Esophagus muscularis mucosa (tissue), 4 donors: Measurements from ENCODE around the gene ROMO1. TPM values are rescaled to one million over a fixed set of nuclear protein-coding genes. Genes with fewer than 3 reads are reported as not detected.
"Not testable (repeated sequence)": the region's sequence is repeated elsewhere in the genome, so short reads cannot be mapped to it uniquely, and the experiment has no call there.

Experiments used
- DNase-seq: peaks from one replicate; pipeline ENCODE4 v3.0.0-alpha.2; 2017; ENCODE audit errors: extremely low spot score
- H3K27ac ChIP-seq, 4 donors: fragments of 200-600 bp; sonication (generic); replicated peaks in 1 of 4; 1 replicate in 3 of 4; 2 replicates in 1 of 4; pipeline ENCODE4 v1.5.1; 2016 to 2019; ENCODE audit warnings: mild to moderate bottlenecking in 1 of 4
- H3K27me3 ChIP-seq, 4 donors: fragments of 200-600 bp; sonication (generic); one replicate each; pipeline versions ENCODE4 v1.5.1 to v1.6.0; 2016 to 2019
- H3K36me3 ChIP-seq, 4 donors: fragments of 200-600 bp; sonication (generic); one replicate each; pipeline ENCODE4 v1.5.1; 2016 to 2019
- H3K4me1 ChIP-seq, 4 donors: fragments of 200-600 bp; sonication (generic); one replicate each; pipeline ENCODE4 v1.5.1; 2016 to 2019
- H3K4me3 ChIP-seq, 4 donors: fragments of 200-600 bp; sonication (generic); 1 replicate in 2 of 4; 2 replicates in 2 of 4; pipeline ENCODE4 v1.5.1; 2016 to 2019; ENCODE audit warnings: mild to moderate bottlenecking in 4 of 4, moderate library complexity in 1 of 4
- H3K9me3 ChIP-seq, 4 donors: fragments of 200-600 bp; sonication (generic); 1 replicate in 3 of 4; 2 replicates in 1 of 4; pipeline ENCODE4 v1.5.1; 2016 to 2019
- EP300 ChIP-seq: sonication (generic); formaldehyde crosslinking; IDR thresholded peaks from one replicate; pipeline ENCODE4 v1.6.1; 2017; ENCODE audit warnings: antibody characterized with exemption
- POLR2A ChIP-seq: fragments of 450-650 bp; IDR thresholded peaks from one replicate; pipeline ENCODE4 v1.6.1; 2017; ENCODE audit warnings: antibody characterized with exemption, moderate library complexity, mild to moderate bottlenecking, low read depth
- POLR2AphosphoS5 ChIP-seq, 2 donors: sonication (generic); formaldehyde crosslinking; IDR thresholded peaks; one replicate each; pipeline ENCODE4 v1.6.1; 2017; ENCODE audit warnings: antibody characterized with exemption in 2 of 2
- WGBS: methylation state at CpG from one replicate; pipeline ENCODE4 v1.1.5; 2018; 5-methylcytosine and 5-hydroxymethylcytosine counted together
- intact Hi-C: fragments of 100-400 bp; cut with DNase I; formaldehyde crosslinking; loops from one replicate; pipeline ENCODE4 v1.15.1; 2023
- total RNA-seq, 4 donors: library from RNA; depleted of rRNA; stranded (reverse); fragments of >200 nt; gene quantifications; one replicate each; pipeline versions ENCODE4 v1.1.0 to v1.2.1, GENCODE V29; 2016
- TF ChIP-seq, protein P1 (sequence below), 3 experiments: fragments of 200-600 bp in 2 of 3; fragments of 450-650 bp in 1 of 3; sonication (generic) in 2 of 3; IDR thresholded peaks; one replicate each; pipeline ENCODE4 v1.5.1; 2017 to 2019; ENCODE audit warnings: antibody characterized with exemption in 3 of 3, mild to moderate bottlenecking in 2 of 3, moderate library complexity in 1 of 3

ROMO1 gene
- total RNA-seq, 4 donors from 2014 or later: 159 to 360 (median 263) TPM

DNA sequence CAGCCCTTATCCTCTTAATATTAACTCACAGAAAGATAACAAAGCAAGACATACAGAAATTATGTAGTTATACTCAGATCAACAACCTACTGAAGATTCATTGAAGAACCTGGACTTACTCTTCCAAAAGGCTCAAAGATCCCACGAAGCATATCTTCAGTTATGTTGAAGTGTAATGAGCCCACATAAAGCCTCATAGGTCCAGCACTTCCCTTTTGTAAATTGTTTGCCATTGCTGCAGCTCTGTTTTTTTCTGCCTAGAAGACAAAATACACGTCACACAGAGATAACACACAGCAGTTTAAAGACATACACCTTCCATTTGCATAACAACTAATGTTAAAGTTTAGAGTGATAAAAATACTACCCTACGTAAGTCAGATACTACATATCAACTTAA is 22.4 kb downstream of the ROMO1 start:
- Histone ChIP-seq H3K9me3 (no peaks in the 10 kb centered on the region), H3K4me1 (peaks cover 25 to 68% (median 37%) of the 10 kb centered on the region in 4 donors), H3K27ac (no peak overlapping the region), H3K36me3 (peaks cover 95 to 100% (median 98%) of the 10 kb centered on the region in 4 donors), H3K4me3 (no peak overlapping the region), H3K27me3 (no peaks in the 10 kb centered on the region)
- TF ChIP-seq POLR2A: no peak
- TF ChIP-seq POLR2AphosphoS5 (IDR thresholded peaks at IDR 0.05): no peak
- TF ChIP-seq, protein P1, sequence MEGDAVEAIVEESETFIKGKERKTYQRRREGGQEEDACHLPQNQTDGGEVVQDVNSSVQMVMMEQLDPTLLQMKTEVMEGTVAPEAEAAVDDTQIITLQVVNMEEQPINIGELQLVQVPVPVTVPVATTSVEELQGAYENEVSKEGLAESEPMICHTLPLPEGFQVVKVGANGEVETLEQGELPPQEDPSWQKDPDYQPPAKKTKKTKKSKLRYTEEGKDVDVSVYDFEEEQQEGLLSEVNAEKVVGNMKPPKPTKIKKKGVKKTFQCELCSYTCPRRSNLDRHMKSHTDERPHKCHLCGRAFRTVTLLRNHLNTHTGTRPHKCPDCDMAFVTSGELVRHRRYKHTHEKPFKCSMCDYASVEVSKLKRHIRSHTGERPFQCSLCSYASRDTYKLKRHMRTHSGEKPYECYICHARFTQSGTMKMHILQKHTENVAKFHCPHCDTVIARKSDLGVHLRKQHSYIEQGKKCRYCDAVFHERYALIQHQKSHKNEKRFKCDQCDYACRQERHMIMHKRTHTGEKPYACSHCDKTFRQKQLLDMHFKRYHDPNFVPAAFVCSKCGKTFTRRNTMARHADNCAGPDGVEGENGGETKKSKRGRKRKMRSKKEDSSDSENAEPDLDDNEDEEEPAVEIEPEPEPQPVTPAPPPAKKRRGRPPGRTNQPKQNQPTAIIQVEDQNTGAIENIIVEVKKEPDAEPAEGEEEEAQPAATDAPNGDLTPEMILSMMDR (IDR thresholded peaks at IDR 0.05): no peak
- TF ChIP-seq EP300: no peak
- intact Hi-C loops: no loop called here
- WGBS: 66% methylated on average over 3 of the region's 3 CpGs
- no peak for DNase-seq

DNA sequence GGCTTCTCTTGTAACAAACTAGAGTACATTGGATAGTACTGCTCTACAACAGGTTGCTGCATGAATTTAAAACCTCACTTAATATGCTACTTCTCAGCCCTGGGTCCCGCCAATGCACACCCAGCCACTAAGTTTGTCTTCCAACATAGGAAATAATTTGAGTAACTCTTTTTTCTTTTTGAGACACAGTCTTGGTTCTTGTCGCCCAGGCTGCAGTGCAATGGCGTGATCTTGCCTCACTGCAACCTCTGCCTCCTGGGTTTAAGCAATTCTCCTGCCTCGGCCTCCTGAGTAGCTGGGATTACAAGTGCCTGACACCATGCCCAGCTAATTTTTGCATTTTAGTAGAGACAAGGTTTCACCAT is 24.1 kb downstream of the ROMO1 start:
- DNase-seq, H3K27ac ChIP-seq, H3K4me3 ChIP-seq, H3K9me3 ChIP-seq, H3K27me3 ChIP-seq, intact Hi-C loops: not testable (repeated sequence)
- peaks cover 98 to 100% (median 99%) of the 10 kb centered on the region in 4 donors for H3K36me3 ChIP-seq
- peaks cover 23 to 57% (median 30%) of the 10 kb centered on the region in 4 donors for H3K4me1 ChIP-seq
- WGBS: 79% methylated on average over 4 of the region's 4 CpGs

DNA sequence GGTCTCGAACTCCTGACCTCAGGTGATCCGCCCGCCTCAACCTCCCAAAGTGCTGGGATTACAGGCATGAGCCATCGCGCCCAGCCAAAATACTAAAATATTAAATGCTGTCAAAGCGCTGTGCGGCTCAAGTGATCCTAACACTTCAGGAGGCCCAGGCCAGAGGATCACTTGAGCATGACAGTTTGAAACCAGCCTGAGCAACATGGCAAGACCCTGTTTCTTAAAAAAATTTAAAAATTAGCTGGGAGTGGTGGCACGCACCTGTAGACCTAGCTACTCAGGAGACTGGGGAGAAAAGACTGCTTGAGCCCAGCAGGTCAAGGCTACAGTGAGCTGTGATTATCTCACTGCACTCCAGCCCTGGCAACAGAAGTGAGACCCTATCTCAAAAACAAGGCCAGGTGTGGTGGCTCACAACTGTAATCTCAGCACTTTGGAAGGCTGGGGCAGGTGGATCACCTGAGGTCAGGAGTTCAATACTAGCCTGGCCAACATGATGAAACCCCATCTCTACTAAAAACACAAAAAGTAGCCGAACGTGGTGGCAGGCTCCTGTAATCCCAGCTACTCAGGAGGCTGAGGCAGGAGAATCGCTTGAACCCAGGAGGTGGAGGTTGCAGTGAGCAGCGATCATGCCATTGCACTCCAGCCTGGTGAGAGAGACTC is 24.6 kb downstream of the ROMO1 start:
- intact Hi-C loops, DNase-seq, H3K4me3 ChIP-seq, H3K9me3 ChIP-seq, H3K27ac ChIP-seq, H3K27me3 ChIP-seq: not testable (repeated sequence)
- Histone ChIP-seq H3K36me3 (peaks cover 98 to 100% (median 99%) of the 10 kb centered on the region in 4 donors), H3K4me1 (peaks cover 28 to 56% (median 32%) of the 10 kb centered on the region in 4 donors)
- 88% methylated on average over 12 of the region's 12 CpGs for WGBS

DNA sequence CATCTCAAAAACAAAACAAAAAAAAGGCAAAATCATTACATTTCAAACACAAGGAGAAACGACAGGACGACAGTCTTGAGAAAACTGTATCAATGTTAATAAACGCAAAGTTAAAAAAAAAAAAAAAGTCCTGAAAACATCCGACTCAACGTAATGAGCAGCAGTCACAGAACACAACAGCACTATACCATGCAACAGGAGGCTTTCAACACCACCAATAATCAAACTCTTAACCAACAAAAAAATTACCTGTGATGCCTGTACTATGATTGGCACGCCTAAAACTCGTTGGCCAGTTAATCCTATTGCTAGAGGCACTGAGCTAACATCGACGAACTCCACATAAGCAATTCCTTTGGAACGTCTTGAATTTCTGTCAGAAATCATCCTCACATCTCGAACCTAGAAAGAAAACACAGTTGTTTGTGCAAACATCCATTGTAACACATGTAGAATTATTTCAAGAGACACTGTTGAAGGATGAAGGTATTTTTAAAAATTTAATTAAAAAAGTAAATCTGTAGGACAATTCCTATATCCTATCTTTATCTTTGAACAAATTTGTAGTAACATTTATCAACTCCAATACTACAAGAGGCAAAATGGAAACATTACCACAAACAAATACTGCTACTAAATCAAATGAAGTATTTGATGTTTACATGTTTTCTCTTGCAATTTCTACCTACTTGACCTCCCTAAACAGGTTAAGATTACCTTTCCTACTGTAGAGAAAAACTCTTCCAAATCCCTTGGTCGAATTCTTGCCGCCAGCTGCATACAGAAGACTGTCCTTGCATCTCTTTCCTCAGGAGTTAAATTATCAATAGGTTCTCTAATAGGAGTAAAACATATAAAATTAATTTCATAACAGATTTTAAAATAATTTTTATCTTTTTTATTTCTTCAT is 25.4 kb downstream of the ROMO1 start:
- no peak for DNase-seq
- Histone ChIP-seq H3K4me1 (peaks cover 30 to 56% (median 34%) of the 10 kb centered on the region in 4 donors), H3K27me3 (no peaks in the 10 kb centered on the region), H3K27ac (no peak overlapping the region), H3K4me3 (no peak overlapping the region), H3K9me3 (no peaks in the 10 kb centered on the region), H3K36me3 (peaks cover 95 to 100% (median 98%) of the 10 kb centered on the region in 4 donors)
- no peak for TF ChIP-seq EP300
- TF ChIP-seq, protein P1 (IDR thresholded peaks at IDR 0.05): no peak
- TF ChIP-seq POLR2A: no peak
- no peak for TF ChIP-seq POLR2AphosphoS5 (IDR thresholded peaks at IDR 0.05)
- WGBS: 75% methylated on average over 13 of the region's 13 CpGs
- intact Hi-C loops: no loop called here

DNA sequence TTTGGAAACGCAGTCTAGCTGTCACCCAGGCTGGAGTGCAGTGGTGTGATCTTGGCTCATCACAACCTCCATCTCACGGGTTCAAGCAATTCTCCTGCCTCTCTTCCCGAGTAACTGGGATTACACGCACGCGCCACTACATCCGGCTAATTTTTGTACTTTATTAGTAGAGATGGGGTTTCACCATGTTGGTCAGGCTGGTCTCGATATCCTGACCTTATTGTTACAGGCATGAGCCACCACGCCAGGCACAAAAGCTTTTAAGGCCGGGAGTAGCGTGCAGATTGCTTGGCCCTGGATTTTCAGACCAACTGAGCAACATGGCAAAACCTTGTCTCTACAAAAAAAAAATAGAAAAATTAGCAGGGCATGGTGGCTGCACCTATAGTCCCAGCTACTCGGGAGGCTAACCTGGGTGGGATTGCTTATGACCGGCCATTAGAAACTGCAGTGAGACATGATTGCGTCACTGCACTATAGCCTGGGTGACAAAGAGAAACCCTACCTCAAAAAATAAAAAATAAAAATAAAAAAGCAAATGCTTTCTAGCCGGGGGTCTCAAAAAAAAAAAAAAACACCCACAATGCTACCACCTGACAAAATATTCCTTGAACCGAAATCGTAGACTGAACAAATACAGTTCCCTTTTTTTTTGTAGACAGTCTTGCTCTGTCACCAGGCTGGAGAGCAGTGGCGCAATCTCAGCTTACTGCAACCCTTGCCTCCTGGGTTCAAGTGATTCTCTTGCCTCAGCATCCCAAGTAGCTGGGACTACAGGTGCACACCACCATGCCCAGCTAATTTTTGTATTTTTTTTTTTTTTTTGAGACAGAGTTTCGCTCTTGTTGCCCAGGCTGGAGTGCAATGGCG is 27.9 kb downstream of the ROMO1 start:
- Histone ChIP-seq H3K9me3 (no peaks in the 10 kb centered on the region), H3K36me3 (peaks cover 77 to 100% (median 95%) of the 10 kb centered on the region in 4 donors), H3K4me1 (peaks cover 35 to 58% (median 49%) of the 10 kb centered on the region in 4 donors), H3K27me3 (no peaks in the 10 kb centered on the region), H3K4me3 (no peak overlapping the region), H3K27ac (no peak overlapping the region)
- intact Hi-C loops: no loop called here
- WGBS: 90% methylated on average over 20 of the region's 20 CpGs
- no peak for DNase-seq
- TF ChIP-seq EP300 (no peak), POLR2AphosphoS5 (IDR thresholded peaks at IDR 0.05) (no peak), POLR2A (no peak)
- TF ChIP-seq, protein P1 (IDR thresholded peaks at IDR 0.05): no peak
